Measurements from ENCODE around the gene PIEZO2.

DNA sequence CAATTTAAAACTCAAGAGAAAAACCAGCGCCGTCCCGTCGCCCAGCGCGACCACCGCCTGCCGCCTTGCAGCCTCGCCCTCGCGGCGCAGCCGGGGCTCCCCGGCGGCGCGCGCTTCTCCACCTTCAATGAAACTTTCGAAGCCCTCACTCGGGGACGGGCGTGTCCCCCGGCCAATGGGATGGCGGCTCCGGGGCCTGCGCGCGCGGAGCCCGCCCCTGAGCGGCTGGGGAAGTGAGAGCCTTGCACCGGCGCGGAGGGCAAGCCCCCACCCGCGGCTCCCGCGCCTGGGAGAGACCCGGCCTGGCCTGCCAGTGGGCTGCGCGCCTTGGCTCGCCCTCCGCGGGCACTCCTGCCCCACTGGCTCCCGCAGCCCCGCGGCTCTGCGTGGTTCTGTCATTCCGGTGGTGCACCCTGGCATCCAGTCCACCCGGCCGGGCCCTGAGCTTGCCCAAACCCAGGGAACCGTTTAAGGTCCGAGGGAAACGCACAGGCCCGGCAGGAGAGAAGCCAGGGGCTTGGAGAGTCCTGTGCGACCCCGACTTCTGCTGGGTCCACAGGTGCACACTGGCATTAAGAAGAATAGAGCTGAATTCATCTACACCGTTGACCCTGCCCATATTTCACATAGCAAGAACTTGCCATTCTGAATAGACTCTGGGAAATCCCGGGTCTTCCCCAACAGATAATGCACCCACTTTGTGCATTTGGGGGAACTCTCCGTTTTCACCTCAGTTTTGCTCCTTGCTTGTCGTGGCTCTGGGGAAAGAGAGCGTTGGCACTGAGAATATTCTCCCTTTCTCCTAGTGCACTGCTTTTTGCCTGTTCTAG lies at the start of gene PIEZO2:
- TF ChIP-seq, protein P1, sequence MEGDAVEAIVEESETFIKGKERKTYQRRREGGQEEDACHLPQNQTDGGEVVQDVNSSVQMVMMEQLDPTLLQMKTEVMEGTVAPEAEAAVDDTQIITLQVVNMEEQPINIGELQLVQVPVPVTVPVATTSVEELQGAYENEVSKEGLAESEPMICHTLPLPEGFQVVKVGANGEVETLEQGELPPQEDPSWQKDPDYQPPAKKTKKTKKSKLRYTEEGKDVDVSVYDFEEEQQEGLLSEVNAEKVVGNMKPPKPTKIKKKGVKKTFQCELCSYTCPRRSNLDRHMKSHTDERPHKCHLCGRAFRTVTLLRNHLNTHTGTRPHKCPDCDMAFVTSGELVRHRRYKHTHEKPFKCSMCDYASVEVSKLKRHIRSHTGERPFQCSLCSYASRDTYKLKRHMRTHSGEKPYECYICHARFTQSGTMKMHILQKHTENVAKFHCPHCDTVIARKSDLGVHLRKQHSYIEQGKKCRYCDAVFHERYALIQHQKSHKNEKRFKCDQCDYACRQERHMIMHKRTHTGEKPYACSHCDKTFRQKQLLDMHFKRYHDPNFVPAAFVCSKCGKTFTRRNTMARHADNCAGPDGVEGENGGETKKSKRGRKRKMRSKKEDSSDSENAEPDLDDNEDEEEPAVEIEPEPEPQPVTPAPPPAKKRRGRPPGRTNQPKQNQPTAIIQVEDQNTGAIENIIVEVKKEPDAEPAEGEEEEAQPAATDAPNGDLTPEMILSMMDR (IDR thresholded peaks at IDR 0.05): no peak
- TF ChIP-seq POLR2A (IDR thresholded peaks at IDR 0.05): no peak

Measured in heart left ventricle (tissue), 13 donors.